WTC11 (cell line): Measurements from ENCODE around the gene RAB5IF. TPM values are rescaled to one million over a fixed set of nuclear protein-coding genes. Genes with fewer than 3 reads are reported as not detected.

Experiments used
- ATAC-seq: fragments of 200-7000 bp; cut with Tn5 transposase; 2 replicates; pipeline ENCODE4 v1.10.0; 2021; ENCODE audit warnings: mild to moderate bottlenecking, moderate library complexity
- CTCF ChIA-PET: fragments of 300-600 bp; sonication (Branson Sonifier 250); formaldehyde crosslinking; loops from one replicate; lab custom pipeline; 2021; ENCODE audit warnings: antibody characterized with exemption; lab: Charles Lee
- POLR2A ChIA-PET: fragments of 350-600 bp; sonication (Branson Sonifier 250); formaldehyde crosslinking; loops from one replicate; lab custom pipeline; 2021; ENCODE audit warnings: antibody characterized with exemption; lab: Charles Lee
- DNase-seq: peaks from one replicate; pipeline ENCODE4 v3.0.0; 2021; ENCODE audit warnings: low spot score
- H3K27ac Mint-ChIP-seq: 2 replicates; pipeline ENCODE4 v1.8.0; 2021; ENCODE audit warnings: mixed read lengths
- H3K27me3 Mint-ChIP-seq: 2 replicates; pipeline ENCODE4 v1.8.0; 2021; ENCODE audit warnings: low read depth, mild to moderate bottlenecking, moderate library complexity, mixed read lengths
- H3K36me3 Mint-ChIP-seq: 2 replicates; pipeline ENCODE4 v1.8.0; 2021; ENCODE audit warnings: mixed read lengths
- H3K4me1 Mint-ChIP-seq: 2 replicates; pipeline ENCODE4 v1.8.0; 2022; ENCODE audit warnings: mixed read lengths
- H3K4me3 Mint-ChIP-seq: 2 replicates; pipeline ENCODE4 v1.8.0; 2021; ENCODE audit warnings: mild to moderate bottlenecking, moderate library complexity, mixed read lengths
- H3K9me3 Mint-ChIP-seq: 2 replicates; pipeline ENCODE4 v1.8.0; 2021; ENCODE audit warnings: mixed read lengths
- AFF4 ChIP-seq: sonication (generic); formaldehyde crosslinking; IDR thresholded peaks from 2 replicates; pipeline ENCODE4 v1.8.1; 2023; ENCODE audit warnings: mild to moderate bottlenecking, missing genetic modification reagents, borderline replicate concordance
- ATF6 ChIP-seq: sonication (generic); formaldehyde crosslinking; IDR thresholded peaks from 2 replicates; pipeline ENCODE4 v1.8.1; 2023; ENCODE audit warnings: mild to moderate bottlenecking, missing genetic modification reagents
- CBFB ChIP-seq: sonication (generic); formaldehyde crosslinking; IDR thresholded peaks from 2 replicates; pipeline ENCODE4 v1.8.1; 2022; ENCODE audit warnings: mild to moderate bottlenecking, low read depth, missing genetic modification reagents
- CREM ChIP-seq: sonication (generic); formaldehyde crosslinking; IDR thresholded peaks from 2 replicates; pipeline ENCODE4 v1.8.1; 2022; ENCODE audit warnings: mild to moderate bottlenecking, missing genetic modification reagents, moderate library complexity
- E2F4 ChIP-seq: sonication (generic); formaldehyde crosslinking; IDR thresholded peaks from 2 replicates; pipeline ENCODE4 v1.8.1; 2022; ENCODE audit warnings: low read depth, mild to moderate bottlenecking, moderate library complexity, missing genetic modification reagents, borderline replicate concordance
- ELF4 ChIP-seq: sonication (generic); formaldehyde crosslinking; IDR thresholded peaks from 2 replicates; pipeline ENCODE4 v1.8.1; 2022; ENCODE audit warnings: low read depth, mild to moderate bottlenecking, moderate library complexity, missing genetic modification reagents
- IRF1 ChIP-seq: sonication (generic); formaldehyde crosslinking; IDR thresholded peaks from 2 replicates; pipeline ENCODE4 v1.8.0; 2023; ENCODE audit warnings: missing genetic modification reagents
- KAT7 ChIP-seq: sonication (generic); formaldehyde crosslinking; IDR thresholded peaks from 2 replicates; pipeline ENCODE4 v1.8.1; 2023; ENCODE audit warnings: missing genetic modification reagents, mild to moderate bottlenecking, borderline replicate concordance
- MLX ChIP-seq: sonication (generic); formaldehyde crosslinking; IDR thresholded peaks from 2 replicates; pipeline ENCODE4 v1.8.1; 2023; ENCODE audit warnings: mild to moderate bottlenecking, missing genetic modification reagents, moderate library complexity
- MYBL2 ChIP-seq: sonication (generic); formaldehyde crosslinking; IDR thresholded peaks from 2 replicates; pipeline ENCODE4 v1.8.1; 2023; ENCODE audit warnings: mild to moderate bottlenecking, moderate library complexity, missing genetic modification reagents
- RELA ChIP-seq: sonication (generic); formaldehyde crosslinking; IDR thresholded peaks from 2 replicates; pipeline ENCODE4 v1.8.1; 2022; ENCODE audit warnings: missing genetic modification reagents, mild to moderate bottlenecking, borderline replicate concordance
- TCF7 ChIP-seq: sonication (generic); formaldehyde crosslinking; IDR thresholded peaks from 2 replicates; pipeline ENCODE4 v1.8.0; 2022; ENCODE audit warnings: mild to moderate bottlenecking, low read depth, missing genetic modification reagents, moderate library complexity
- TEAD1 ChIP-seq: sonication (generic); formaldehyde crosslinking; IDR thresholded peaks from 2 replicates; pipeline ENCODE4 v1.8.0; 2022; ENCODE audit warnings: mild to moderate bottlenecking, missing genetic modification reagents
- TP53 ChIP-seq: sonication (generic); formaldehyde crosslinking; IDR thresholded peaks from 2 replicates; pipeline ENCODE4 v1.8.1; 2023; ENCODE audit warnings: mild to moderate bottlenecking, missing genetic modification reagents
- ZNF219 ChIP-seq: sonication (generic); formaldehyde crosslinking; IDR thresholded peaks from 2 replicates; pipeline ENCODE4 v1.8.0; 2023; ENCODE audit warnings: missing genetic modification reagents, mild to moderate bottlenecking, borderline replicate concordance
- ZNF416 ChIP-seq: fragments of 250-450 bp; sonication (Bioruptor Pico); IDR thresholded peaks from 2 replicates; pipeline ENCODE4 v1.9.0; 2021; ENCODE audit warnings: mild to moderate bottlenecking, inconsistent platforms
- total RNA-seq: library from RNA; stranded (reverse); gene quantifications from 3 replicates; pipeline ENCODE4 v1.2.3, GENCODE V29; 2021

Gene RAB5IF
- total RNA-seq, 1 experiment from 2014 or later, result 88.4 TPM

- TF ChIP-seq MYBL2 (no peak), CREM (CRISPR knock-in tag) (no peak), KAT7 (CRISPR knock-in tag) (no peak), RELA (CRISPR knock-in tag) (no peak), ATF6 (CRISPR knock-in tag) (no peak), ZNF219 (no peak), CBFB (CRISPR knock-in tag) (no peak), TP53 (CRISPR knock-in tag) (no peak), ELF4 (no peak)
- TF ChIP-seq, all 79 proteins: peak for 0
Measured at GRCh38 chr20:36599912-36600345, 5.7 kb upstream of the RAB5IF start (continued).

GRCh38 chr20:36601540-36601939 lies 4.0 kb upstream of the RAB5IF start:
- Mint-ChIP-seq H3K4me1 (peaks cover 28% of the 10 kb centered on the region), H3K4me3 (no peak overlapping the region), H3K27me3 (no peaks in the 10 kb centered on the region; the same call in 1 of the 2 replicates), H3K36me3 (no peaks in the 10 kb centered on the region), H3K9me3 (no peaks in the 10 kb centered on the region), H3K27ac (no peak overlapping the region)
- POLR2A ChIA-PET, result no interaction called here
- no peak for ATAC-seq
- TF ChIP-seq E2F4 (CRISPR knock-in tag), result no peak
- CTCF ChIA-PET, result interaction anchor here (1.4 to 1.5 kb wide), 2 partner anchors 9 to 54 kb away, joined by 3 to 4 read pairs; no protein-coding TSS in a partner anchor
- DNase-seq, result no peak

- Mint-ChIP-seq H3K9me3 (no peaks in the 10 kb centered on the region), H3K36me3 (peaks cover 21% of the 10 kb centered on the region), H3K27ac (peak overlapping the region; percentile 52; the same call in 1 of the 2 replicates), H3K4me3 (peak overlapping the region; percentile 97), H3K4me1 (peaks cover 17% of the 10 kb centered on the region), H3K27me3 (no peaks in the 10 kb centered on the region; the same call in 1 of the 2 replicates)
- TF ChIP-seq AFF4 (CRISPR knock-in tag), result no peak
- TF ChIP-seq TEAD1, result no peak
- no peak for TF ChIP-seq MLX
- TF ChIP-seq IRF1 (CRISPR knock-in tag), result no peak
- TF ChIP-seq CBFB (CRISPR knock-in tag), result no peak
- no peak for TF ChIP-seq ZNF416 (CRISPR knock-in tag)
- TF ChIP-seq TCF7, result no peak
- no peak for DNase-seq
- ATAC-seq, result no peak
- ChIA-PET CTCF (interaction anchor here (0.5 to 2.4 kb wide), 36 partner anchors 9 to 540 kb away, joined by 3 to 22 read pairs (median 5); partner anchors contain the start of genes DSN1 and NDRG3), POLR2A (interaction anchor here (0.5 to 4.0 kb wide), 8 partner anchors 12 to 63 kb away, joined by 4 to 16 read pairs (median 6); partner anchors contain the start of gene MYL9)
Measured at GRCh38 chr20:36604952-36605398, 604 bp upstream of the RAB5IF start.
